Globus pallidus (tissue), 1 donor: ENCODE results near the gene MAML3.
A peak's percentile ranks its signal among the peaks of the same experiment; 100 is the strongest.

ENCODE experiments used
- DNase-seq: peaks from one replicate; pipeline ENCODE4 v3.0.0-alpha.2; 2015; ENCODE audit warnings: low spot score

MAML3 gene

GRCh38 chr4:139900964-139901376 is 253.0 kb downstream of the MAML3 start:
- no peak for DNase-seq

GRCh38 chr4:139899346-139899745 is 254.6 kb downstream of the MAML3 start:
- DNase-seq = no peak

GRCh38 chr4:139898293-139898692 is 255.7 kb downstream of the MAML3 start:
- DNase-seq = no peak

- no peak for DNase-seq
These were observed 257.8 kb downstream of the MAML3 start for GRCh38 chr4:139896091-139896604.

GRCh38 chr4:139893801-139894200 is 260.2 kb downstream of the MAML3 start:
- no peak for DNase-seq

- DNase-seq = no peak
These were observed 260.8 kb downstream of the MAML3 start for GRCh38 chr4:139892973-139893736.

GRCh38 chr4:139890816-139891215 is 263.2 kb downstream of the MAML3 start:
- DNase-seq = no peak

- no peak for DNase-seq
These were observed 264.1 kb downstream of the MAML3 start for GRCh38 chr4:139889901-139890300.

- DNase-seq = no peak
These were observed 264.7 kb downstream of the MAML3 start for GRCh38 chr4:139889264-139889663.

- no peak for DNase-seq
These were observed 265.8 kb downstream of the MAML3 start for GRCh38 chr4:139887962-139888735.

- no peak for DNase-seq
These were observed 266.6 kb downstream of the MAML3 start for GRCh38 chr4:139887376-139887802.

GRCh38 chr4:139886798-139887197 is 267.2 kb downstream of the MAML3 start:
- DNase-seq = no peak

GRCh38 chr4:139884438-139884837 is 269.5 kb downstream of the MAML3 start:
- peak; percentile 50 for DNase-seq

- DNase-seq = no peak
These were observed 273.1 kb downstream of the MAML3 start for GRCh38 chr4:139880841-139881240.

- DNase-seq = no peak
These were observed 275.9 kb downstream of the MAML3 start for GRCh38 chr4:139878050-139878449.

- no peak for DNase-seq
These were observed 277.5 kb downstream of the MAML3 start for GRCh38 chr4:139876337-139876941.

- no peak for DNase-seq
These were observed 278.6 kb downstream of the MAML3 start for GRCh38 chr4:139875411-139875825.

GRCh38 chr4:139873111-139873860 is 280.7 kb downstream of the MAML3 start:
- no peak for DNase-seq

GRCh38 chr4:139872274-139872673 is 281.7 kb downstream of the MAML3 start:
- DNase-seq = no peak

- DNase-seq = no peak
These were observed 284.2 kb downstream of the MAML3 start for GRCh38 chr4:139869810-139870209.

GRCh38 chr4:139866276-139866962 is 287.6 kb downstream of the MAML3 start:
- DNase-seq = no peak
